HepG2 (cell line): ENCODE data around the gene RNF126. TPM values are rescaled to one million over a fixed set of nuclear protein-coding genes. Genes with fewer than 3 reads are reported as not detected.

ENCODE experiments used
- AFF4 ChIP-seq: sonication (generic); formaldehyde crosslinking; IDR thresholded peaks from 2 replicates; pipeline ENCODE4 v1.4.0; 2020; ENCODE audit warnings: missing genetic modification reagents
- AHDC1 ChIP-seq: sonication (generic); formaldehyde crosslinking; IDR thresholded peaks from 2 replicates; pipeline ENCODE4 v1.5.1; 2020; ENCODE audit warnings: mild to moderate bottlenecking, missing genetic modification reagents, borderline replicate concordance
- BCL6 ChIP-seq: IDR thresholded peaks from 2 replicates; pipeline ENCODE4 v1.6.1; 2016; ENCODE audit warnings: missing genetic modification reagents, missing compliant biosample characterization
- HNF4A ChIP-seq: sonication (generic); formaldehyde crosslinking; IDR thresholded peaks from 2 replicates; pipeline ENCODE4 v1.4.0; 2020; ENCODE audit warnings: missing genetic modification reagents
- KMT2A ChIP-seq: sonication (generic); formaldehyde crosslinking; IDR thresholded peaks from 2 replicates; pipeline ENCODE4 v1.4.0; 2020; ENCODE audit warnings: missing genetic modification reagents
- LBX2 ChIP-seq: sonication (generic); formaldehyde crosslinking; IDR thresholded peaks from 2 replicates; pipeline ENCODE4 v1.5.0; 2020; ENCODE audit warnings: missing genetic modification reagents, mild to moderate bottlenecking, borderline replicate concordance
- NFKB2 ChIP-seq: sonication (generic); formaldehyde crosslinking; IDR thresholded peaks from 2 replicates; pipeline ENCODE4 v1.4.0; 2020; ENCODE audit warnings: missing genetic modification reagents, borderline replicate concordance
- RCOR2 ChIP-seq: IDR thresholded peaks from 2 replicates; pipeline ENCODE4 v1.6.1; 2016; ENCODE audit warnings: missing biosample characterization, missing genetic modification reagents
- SAP130 ChIP-seq: IDR thresholded peaks from 2 replicates; pipeline ENCODE4 v1.6.1; 2016; ENCODE audit warnings: low read depth
- SMYD3 ChIP-seq: sonication (generic); formaldehyde crosslinking; IDR thresholded peaks from 2 replicates; pipeline ENCODE4 v1.8.1; 2023; ENCODE audit warnings: mild to moderate bottlenecking, missing genetic modification reagents
- SOX5 ChIP-seq: IDR thresholded peaks from 2 replicates; pipeline ENCODE4 v1.6.1; 2016; ENCODE audit warnings: borderline replicate concordance
- TOE1 ChIP-seq: sonication (generic); formaldehyde crosslinking; IDR thresholded peaks from 2 replicates; pipeline ENCODE4 v1.4.0; 2020; ENCODE audit warnings: mild to moderate bottlenecking, missing genetic modification reagents
- ZBTB4 ChIP-seq: sonication (generic); formaldehyde crosslinking; IDR thresholded peaks from 2 replicates; pipeline ENCODE4 v1.4.0; 2020; ENCODE audit warnings: missing genetic modification reagents, mild to moderate bottlenecking, borderline replicate concordance
- ZNF205 ChIP-seq: IDR thresholded peaks from 2 replicates; pipeline ENCODE4 v1.6.1; 2018; ENCODE audit warnings: missing biosample characterization, missing genetic modification reagents
- ZNF34 ChIP-seq: sonication (generic); formaldehyde crosslinking; IDR thresholded peaks from 2 replicates; pipeline ENCODE4 v1.4.0; 2020; ENCODE audit warnings: mild to moderate bottlenecking, missing genetic modification reagents, borderline replicate concordance
- ZNF691 ChIP-seq: sonication (generic); formaldehyde crosslinking; IDR thresholded peaks from 2 replicates; pipeline ENCODE4 v1.4.0; 2020; ENCODE audit warnings: missing genetic modification reagents, low read depth, mild to moderate bottlenecking, borderline replicate concordance
- polyA plus RNA-seq, 8 experiments: library from polyadenylated mRNA; depleted of rRNA in 3 of 8; stranded (reverse) in 7 of 8; unstranded in 1 of 8; fragments of >200 nt; fragmentation: Illumina TruSeq in 4 of 8; extraction: Trizol in 4 of 8; gene quantifications; 2 replicates each; pipeline versions ENCODE4 v1.2.1 to v1.2.3, GENCODE V29; 2011 to 2016; ENCODE audit warnings: low read depth in 4 of 8, missing spikeins in 1 of 8, mixed read lengths in 1 of 8; ENCODE audit not compliant: insufficient read depth in 1 of 8
- total RNA-seq, 5 experiments: library from RNA; depleted of rRNA; stranded (reverse); fragments of >200 nt; fragmentation: Illumina TruSeq; extraction: Trizol; gene quantifications; 2 replicates each; pipeline ENCODE4 v1.2.3, GENCODE V29; 2016; ENCODE audit warnings: low read depth in 1 of 5

The RNF126 gene
- total and polyA plus RNA-seq, 2 of the 13 experiments (the other 11 are each of a cell fraction or from before 2014, with no cell fraction given): 23.2 to 34.0 TPM

GRCh38 chr19:663682-664117, 686 bp upstream of the RNF126 start (continued):
- TF ChIP-seq KMT2A (CRISPR knock-in tag) (0 out of 2 replicates have a peak, but pooled peaks have one; percentile 44), AHDC1 (no peak), ZNF205 (0 out of 2 replicates have a peak, but pooled peaks have one; percentile 2), SOX5 (CRISPR knock-in tag) (no peak), SAP130 (CRISPR knock-in tag) (peak; percentile 56; the same call in 1 of the 2 replicates), RCOR2 (CRISPR knock-in tag) (no peak), ZNF34 (CRISPR knock-in tag) (no peak), ZNF691 (CRISPR knock-in tag) (peak; percentile 18; the same call in 1 of the 2 replicates), AFF4 (CRISPR knock-in tag) (no peak), NFKB2 (CRISPR knock-in tag) (0 out of 2 replicates have a peak, but pooled peaks have one; percentile 25), ZBTB4 (CRISPR knock-in tag) (no peak; the same call in 1 of the 2 replicates), BCL6 (CRISPR knock-in tag) (no peak), TOE1 (no peak), LBX2 (no peak), HNF4A (CRISPR knock-in tag) (peak; percentile 53; the same call in 1 of the 2 replicates), SMYD3 (CRISPR knock-in tag) (no peak)
